ENCODE data around the gene SPATA6. TPM values are rescaled to one million over a fixed set of nuclear protein-coding genes. Genes with fewer than 3 reads are reported as not detected.

SPATA6 gene
- total and polyA plus RNA-seq, 2 of the 8 experiments (the other 6 are each of a cell fraction or from before 2014, with no cell fraction given), result 2.4 to 17.2 TPM

DNA sequence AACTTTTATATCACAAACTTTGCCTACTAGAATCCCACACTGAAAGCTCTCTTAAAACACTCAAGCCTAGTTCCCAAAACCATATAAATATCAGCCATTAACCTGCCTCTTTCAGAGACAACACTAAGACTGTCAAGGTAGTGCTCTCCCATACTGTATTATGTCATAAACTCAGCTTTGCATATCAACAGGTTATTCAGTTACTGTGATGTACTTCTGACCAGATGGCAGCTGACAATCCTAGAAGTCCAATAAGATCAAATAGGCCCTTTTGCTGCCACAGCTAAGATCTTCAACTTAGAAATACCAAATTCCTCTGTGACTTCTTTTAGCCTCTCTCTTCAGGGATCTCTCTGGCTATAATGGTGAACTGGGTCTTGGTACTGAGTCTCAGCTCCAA, 97.2 kb downstream of the SPATA6 start:
- DNase-seq (ENCODE audit: low read depth in 1 of 2, low spot score in 2 of 2) (no peak), FAIRE-seq (no peak)
- no peak overlapping the region for H3K4me3 ChIP-seq (ENCODE audit: extremely low read depth in 1 of 4, insufficient read depth in 2 of 4, low read depth in 3 of 4, low read length in 4 of 4)
- no peak overlapping the region for H3K4ac ChIP-seq (replicated peaks; ENCODE audit: insufficient read length, low read depth, low read length)
- H4K8ac ChIP-seq (ENCODE audit: extremely low read depth, insufficient read depth, low read length), result no peak overlapping the region
- no peaks in the 10 kb centered on the region for H3K79me2 ChIP-seq (ENCODE audit: control insufficient read depth in 1 of 2, insufficient read depth in 2 of 2, low read length in 2 of 2)
- H2BK12ac ChIP-seq (ENCODE audit: low read depth, low read length), result no peak overlapping the region
- H3K23me2 ChIP-seq (ENCODE audit: low read depth, low read length), result no peaks in the 10 kb centered on the region
- no peaks in the 10 kb centered on the region for H4K20me1 ChIP-seq (replicated peaks in 1 of 2; ENCODE audit: control insufficient read depth in 1 of 2, insufficient read depth in 2 of 2, low read length in 2 of 2)
- no peak overlapping the region for H3K9ac ChIP-seq (replicated peaks in 1 of 4; ENCODE audit: extremely low read depth in 1 of 4, low read depth in 3 of 4, low read length in 3 of 4)
- CTCF ChIA-PET (ENCODE audit: partially characterized antibody), result no interaction called here
- no peak overlapping the region for H4K91ac ChIP-seq (replicated peaks; ENCODE audit: insufficient read length, low read length)
- no peak overlapping the region for H2AFZ ChIP-seq (ENCODE audit: low read length)
- H2BK20ac ChIP-seq (ENCODE audit: low read length), result no peak overlapping the region
- H3K4me1 ChIP-seq (replicated peaks in 1 of 4; ENCODE audit: control insufficient read depth in 3 of 4, insufficient read depth in 4 of 4, low read length in 3 of 4), result no peaks in the 10 kb centered on the region
- no peak overlapping the region for H2BK120ac ChIP-seq (replicated peaks; ENCODE audit: low read depth, low read length)
- H3K27me3 ChIP-seq (replicated peaks in 1 of 4; ENCODE audit: control insufficient read depth in 3 of 4, extremely low read depth in 1 of 4, insufficient read depth in 3 of 4, low read length in 3 of 4), result no peaks in the 10 kb centered on the region
- no peak overlapping the region for H3K4me2 ChIP-seq (ENCODE audit: insufficient read depth in 1 of 2, low read depth in 2 of 2, low read length in 2 of 2)
- POLR2A ChIA-PET (ENCODE audit: partially characterized antibody), result no interaction called here
- H3K36me3 ChIP-seq (ENCODE audit: control insufficient read depth in 2 of 4, insufficient read depth in 4 of 4, low read length in 3 of 4), result peaks cover 0 to 15% (median 1%) of the 10 kb centered on the region in 4 experiments; a peak in 3 of 8 replicates
- H3K79me1 ChIP-seq (ENCODE audit: low read depth, low read length), result no peaks in the 10 kb centered on the region
- H3K18ac ChIP-seq (ENCODE audit: extremely low read depth, low read length), result no peak overlapping the region
- H3K14ac ChIP-seq (ENCODE audit: insufficient read length), result no peak overlapping the region
- H3K9me3 ChIP-seq (ENCODE audit: insufficient read depth in 2 of 2, low read depth in 1 of 2, low read length in 1 of 2), result peaks cover 27% of the 10 kb centered on the region in 2 experiments
- H3K23ac ChIP-seq (ENCODE audit: insufficient read length), result no peak overlapping the region
- H4K5ac ChIP-seq (ENCODE audit: insufficient read length, low read depth, low read length), result no peak overlapping the region
- no peak overlapping the region for H2BK5ac ChIP-seq (ENCODE audit: low read depth, low read length)
- H2AK5ac ChIP-seq (ENCODE audit: low read depth, low read length), result no peak overlapping the region
- H3K56ac ChIP-seq (replicated peaks; ENCODE audit: insufficient read length, low read depth, low read length), result no peak overlapping the region
- no peak overlapping the region for H3K27ac ChIP-seq (ENCODE audit: low read depth, low read length)
- no peak overlapping the region for H2BK15ac ChIP-seq (ENCODE audit: low read length)
- TF ChIP-seq TAF7 (optimal IDR thresholded peaks at IDR 0.05; ENCODE audit: borderline replicate concordance, low read depth, low read length), result no peak
- no peak for TF ChIP-seq BRCA1 (IDR thresholded peaks at IDR 0.05; ENCODE audit: low read depth, low read length)
- TF ChIP-seq NANOG (IDR thresholded peaks at IDR 0.05; ENCODE audit: insufficient read depth, low read depth, low read length, poor library complexity, severe bottlenecking), result no peak

All from H1 (cell line).